K562 (cell line): ENCODE data around the gene DYRK1B. TPM values are rescaled to one million over a fixed set of nuclear protein-coding genes. Genes with fewer than 3 reads are reported as not detected.

Source experiments
- CBX5 ChIP-seq: IDR thresholded peaks from 2 replicates; pipeline ENCODE4 v1.6.1; 2014; ENCODE audit warnings: low read depth, borderline replicate concordance
- CREM ChIP-seq: IDR thresholded peaks from 2 replicates; pipeline ENCODE4 v1.6.1; 2014; ENCODE audit warnings: antibody characterized with exemption, low read depth
- HLTF ChIP-seq: fragments of 450-650 bp; IDR thresholded peaks from 2 replicates; pipeline ENCODE4 v1.6.1; 2016
- TAF15 ChIP-seq: fragments of 200-400 bp; formaldehyde crosslinking; IDR thresholded peaks from 2 replicates; pipeline ENCODE4 v1.6.1; 2017; ENCODE audit warnings: mild to moderate bottlenecking, low read depth, low read length, moderate library complexity
- TRIM24 ChIP-seq, 2 experiments: fragments of 450-650 bp; IDR thresholded peaks; 2 replicates each; pipeline ENCODE4 v1.6.1; 2016
- polyA plus RNA-seq, 8 experiments: library from polyadenylated mRNA; depleted of rRNA in 4 of 8; stranded (reverse) in 5 of 8; unstranded in 3 of 8; fragments of >200 nt; fragmentation: Nextera tagmentation in 2 of 8; fragmentation: Illumina TruSeq in 1 of 8; extraction: Ambion mirVana in 2 of 8; extraction: Trizol in 1 of 8; gene quantifications; 2 replicates each; pipeline versions ENCODE4 v1.2.1 to v1.2.3, GENCODE V29; 2011 to 2014; ENCODE audit warnings: inconsistent platforms in 1 of 8, missing spikeins in 1 of 8
- total RNA-seq, 7 experiments: library from RNA; depleted of rRNA in 6 of 7; stranded (reverse); fragments of >200 nt in 6 of 7; fragmentation: Illumina TruSeq in 2 of 7; extraction: Trizol in 2 of 7; gene quantifications; 2 replicates each; pipeline versions ENCODE4 v1.2.1 to v1.2.3, GENCODE V29; 2011 to 2021; ENCODE audit warnings: low replicate concordance in 1 of 7
- TF ChIP-seq, protein P1 (sequence below): fragments of 450-650 bp; IDR thresholded peaks from 2 replicates; pipeline ENCODE4 v1.6.1; 2017; ENCODE audit warnings: antibody characterized with exemption, mild to moderate bottlenecking
- TF ChIP-seq, protein P2 (sequence below): fragments of 200-800 bp; sonication (Bioruptor generic); IDR thresholded peaks from 2 replicates; pipeline ENCODE4 v1.6.1; 2017; ENCODE audit warnings: missing genetic modification characterization, missing compliant biosample characterization
- TF ChIP-seq, protein P3 (sequence below): sonication (generic); formaldehyde crosslinking; IDR thresholded peaks from 2 replicates; pipeline ENCODE4 v1.8.0; 2022; ENCODE audit warnings: mild to moderate bottlenecking, missing genetic modification reagents
- TF ChIP-seq, protein P4 (sequence below): conservative IDR thresholded peaks from 2 replicates; pipeline ENCODE4 v1.6.1; 2011; ENCODE audit warnings: low read depth, mild to moderate bottlenecking, low read length; ENCODE audit not compliant: control insufficient read depth
- TF ChIP-seq, protein P5 (sequence below), 2 experiments: fragments of 250-450 bp in 1 of 2; fragments of 450-650 bp in 1 of 2; sonication (Bioruptor Pico) in 1 of 2; IDR thresholded peaks; 2 replicates each; pipeline versions ENCODE4 v1.6.1 to v1.8.0; 2016 to 2021; ENCODE audit warnings: mild to moderate bottlenecking in 2 of 2, moderate library complexity in 2 of 2, missing compliant biosample characterization in 1 of 2, missing genetic modification characterization in 1 of 2

The DYRK1B gene
- total and polyA plus RNA-seq, 9 of the 15 experiments (the other 6 are each of a cell fraction or from before 2014, with no cell fraction given): 0.91 to 5.2 (median 1.5) TPM; not detected in 2

DNA sequence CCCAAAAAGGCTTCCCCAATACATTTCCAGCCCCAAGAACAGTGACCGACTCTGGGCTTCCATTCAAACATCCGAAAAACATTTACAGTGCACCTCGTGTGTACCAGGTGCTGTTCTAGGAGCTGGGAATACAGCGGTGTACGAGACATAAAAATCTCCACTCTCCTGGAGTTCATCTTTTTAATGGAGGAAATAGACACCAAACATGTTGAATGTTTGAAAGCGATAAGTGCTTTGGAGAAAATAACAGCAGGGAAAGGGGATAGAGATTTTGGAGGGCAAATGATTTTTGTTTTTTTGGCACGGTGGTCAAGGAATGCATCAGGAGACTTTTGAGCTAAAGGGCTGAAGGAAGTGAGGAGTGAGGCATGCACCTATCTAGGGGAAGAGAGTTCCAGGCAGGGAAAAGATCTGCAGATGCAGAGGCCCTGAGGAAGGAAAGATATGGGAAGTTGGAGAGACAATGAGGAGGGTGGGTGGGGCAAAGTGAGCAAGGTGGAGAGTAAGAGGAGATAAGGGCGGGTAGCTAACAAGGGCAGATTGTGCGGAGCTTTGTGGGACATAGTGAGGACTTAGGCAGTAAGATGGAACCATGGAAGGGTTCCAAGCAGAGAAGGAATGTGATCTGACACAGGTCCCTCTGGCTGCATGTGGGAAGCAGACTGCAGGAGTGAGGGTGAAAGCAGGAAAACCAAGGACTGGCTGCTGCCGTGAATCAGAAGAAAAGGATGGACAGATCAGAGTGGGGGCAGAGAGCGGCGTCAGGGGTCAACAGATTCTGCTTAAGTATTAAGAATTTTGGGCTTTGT, 12.9 kb upstream of the DYRK1B start (continued):
- TF ChIP-seq, protein P1, sequence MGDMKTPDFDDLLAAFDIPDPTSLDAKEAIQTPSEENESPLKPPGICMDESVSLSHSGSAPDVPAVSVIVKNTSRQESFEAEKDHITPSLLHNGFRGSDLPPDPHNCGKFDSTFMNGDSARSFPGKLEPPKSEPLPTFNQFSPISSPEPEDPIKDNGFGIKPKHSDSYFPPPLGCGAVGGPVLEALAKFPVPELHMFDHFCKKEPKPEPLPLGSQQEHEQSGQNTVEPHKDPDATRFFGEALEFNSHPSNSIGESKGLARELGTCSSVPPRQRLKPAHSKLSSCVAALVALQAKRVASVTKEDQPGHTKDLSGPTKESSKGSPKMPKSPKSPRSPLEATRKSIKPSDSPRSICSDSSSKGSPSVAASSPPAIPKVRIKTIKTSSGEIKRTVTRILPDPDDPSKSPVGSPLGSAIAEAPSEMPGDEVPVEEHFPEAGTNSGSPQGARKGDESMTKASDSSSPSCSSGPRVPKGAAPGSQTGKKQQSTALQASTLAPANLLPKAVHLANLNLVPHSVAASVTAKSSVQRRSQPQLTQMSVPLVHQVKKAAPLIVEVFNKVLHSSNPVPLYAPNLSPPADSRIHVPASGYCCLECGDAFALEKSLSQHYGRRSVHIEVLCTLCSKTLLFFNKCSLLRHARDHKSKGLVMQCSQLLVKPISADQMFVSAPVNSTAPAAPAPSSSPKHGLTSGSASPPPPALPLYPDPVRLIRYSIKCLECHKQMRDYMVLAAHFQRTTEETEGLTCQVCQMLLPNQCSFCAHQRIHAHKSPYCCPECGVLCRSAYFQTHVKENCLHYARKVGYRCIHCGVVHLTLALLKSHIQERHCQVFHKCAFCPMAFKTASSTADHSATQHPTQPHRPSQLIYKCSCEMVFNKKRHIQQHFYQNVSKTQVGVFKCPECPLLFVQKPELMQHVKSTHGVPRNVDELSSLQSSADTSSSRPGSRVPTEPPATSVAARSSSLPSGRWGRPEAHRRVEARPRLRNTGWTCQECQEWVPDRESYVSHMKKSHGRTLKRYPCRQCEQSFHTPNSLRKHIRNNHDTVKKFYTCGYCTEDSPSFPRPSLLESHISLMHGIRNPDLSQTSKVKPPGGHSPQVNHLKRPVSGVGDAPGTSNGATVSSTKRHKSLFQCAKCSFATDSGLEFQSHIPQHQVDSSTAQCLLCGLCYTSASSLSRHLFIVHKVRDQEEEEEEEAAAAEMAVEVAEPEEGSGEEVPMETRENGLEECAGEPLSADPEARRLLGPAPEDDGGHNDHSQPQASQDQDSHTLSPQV: no peak
- TF ChIP-seq, protein P2, sequence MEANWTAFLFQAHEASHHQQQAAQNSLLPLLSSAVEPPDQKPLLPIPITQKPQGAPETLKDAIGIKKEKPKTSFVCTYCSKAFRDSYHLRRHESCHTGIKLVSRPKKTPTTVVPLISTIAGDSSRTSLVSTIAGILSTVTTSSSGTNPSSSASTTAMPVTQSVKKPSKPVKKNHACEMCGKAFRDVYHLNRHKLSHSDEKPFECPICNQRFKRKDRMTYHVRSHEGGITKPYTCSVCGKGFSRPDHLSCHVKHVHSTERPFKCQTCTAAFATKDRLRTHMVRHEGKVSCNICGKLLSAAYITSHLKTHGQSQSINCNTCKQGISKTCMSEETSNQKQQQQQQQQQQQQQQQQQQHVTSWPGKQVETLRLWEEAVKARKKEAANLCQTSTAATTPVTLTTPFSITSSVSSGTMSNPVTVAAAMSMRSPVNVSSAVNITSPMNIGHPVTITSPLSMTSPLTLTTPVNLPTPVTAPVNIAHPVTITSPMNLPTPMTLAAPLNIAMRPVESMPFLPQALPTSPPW (CRISPR knock-in tag): peak; percentile 51
- TF ChIP-seq TAF15: no peak
- TF ChIP-seq TRIM24 (IDR thresholded peaks at IDR 0.05): peak; percentile 70 to 83; a peak in 3 of 4 replicates
- TF ChIP-seq, protein P3, sequence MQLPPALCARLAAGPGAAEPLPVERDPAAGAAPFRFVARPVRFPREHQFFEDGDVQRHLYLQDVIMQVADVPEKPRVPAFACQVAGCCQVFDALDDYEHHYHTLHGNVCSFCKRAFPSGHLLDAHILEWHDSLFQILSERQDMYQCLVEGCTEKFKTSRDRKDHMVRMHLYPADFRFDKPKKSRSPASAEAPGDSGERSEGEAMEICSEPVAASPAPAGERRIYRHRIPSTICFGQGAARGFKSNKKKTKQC (CRISPR knock-in tag): no peak
- no peak for TF ChIP-seq CBX5
- TF ChIP-seq, protein P4, sequence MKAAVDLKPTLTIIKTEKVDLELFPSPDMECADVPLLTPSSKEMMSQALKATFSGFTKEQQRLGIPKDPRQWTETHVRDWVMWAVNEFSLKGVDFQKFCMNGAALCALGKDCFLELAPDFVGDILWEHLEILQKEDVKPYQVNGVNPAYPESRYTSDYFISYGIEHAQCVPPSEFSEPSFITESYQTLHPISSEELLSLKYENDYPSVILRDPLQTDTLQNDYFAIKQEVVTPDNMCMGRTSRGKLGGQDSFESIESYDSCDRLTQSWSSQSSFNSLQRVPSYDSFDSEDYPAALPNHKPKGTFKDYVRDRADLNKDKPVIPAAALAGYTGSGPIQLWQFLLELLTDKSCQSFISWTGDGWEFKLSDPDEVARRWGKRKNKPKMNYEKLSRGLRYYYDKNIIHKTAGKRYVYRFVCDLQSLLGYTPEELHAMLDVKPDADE: 0 out of 2 replicates have a peak, but pooled peaks have one; percentile 24
- TF ChIP-seq HLTF: peak; percentile 75; the same call in 1 of the 2 replicates
- TF ChIP-seq, protein P5, sequence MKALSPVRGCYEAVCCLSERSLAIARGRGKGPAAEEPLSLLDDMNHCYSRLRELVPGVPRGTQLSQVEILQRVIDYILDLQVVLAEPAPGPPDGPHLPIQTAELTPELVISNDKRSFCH (CRISPR knock-in tag; IDR thresholded peaks at IDR 0.05): no peak
- TF ChIP-seq, protein P5 (tag; IDR thresholded peaks at IDR 0.05): no peak
- TF ChIP-seq CREM: 0 out of 2 replicates have a peak, but pooled peaks have one; percentile 4
